ENCODE data around the gene ZNF268. TPM values are rescaled to one million over a fixed set of nuclear protein-coding genes. Genes with fewer than 3 reads are reported as not detected.

Gene ZNF268
- total and polyA plus RNA-seq, 2 of the 13 experiments (the other 11 are each of a cell fraction or from before 2014, with no cell fraction given): 7.6 to 31.3 TPM

DNA sequence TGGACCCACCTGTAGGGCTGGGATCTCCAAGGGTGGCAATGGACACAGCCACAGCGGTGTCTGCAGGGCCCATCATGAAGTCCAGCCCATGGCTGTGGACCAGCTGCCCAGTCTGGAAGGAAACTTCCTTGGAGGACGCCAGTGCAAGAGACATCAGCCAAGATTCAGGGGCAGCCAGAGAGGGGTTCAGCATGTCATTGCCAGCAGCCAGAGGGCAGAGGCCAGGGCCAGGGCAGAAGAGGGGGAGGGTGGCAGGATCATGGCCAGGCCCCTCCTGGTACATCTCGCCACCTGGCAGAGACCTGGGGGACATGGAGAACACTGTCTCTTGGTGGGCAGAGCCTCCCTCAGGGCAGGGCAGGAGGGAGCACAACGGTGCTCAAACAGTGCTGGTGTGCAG, 44.2 kb downstream of the ZNF268 start:
- DNase-seq (ENCODE audit: low spot score) (no peak), FAIRE-seq (no peak), ATAC-seq (no peak)
- BruUV-seq (replicated peaks): no TSS peak
- H3K27ac ChIP-seq (ENCODE audit: extremely low read length, insufficient read depth, low read length): no peak overlapping the region
- H4K20me1 ChIP-seq (ENCODE audit: insufficient read depth, low read length): no peaks in the 10 kb centered on the region
- CTCF ChIA-PET (ENCODE audit: low intra/inter-chr PET ratio, low total read pairs): no interaction called here
- no peaks in the 10 kb centered on the region for H3K79me2 ChIP-seq (ENCODE audit: insufficient read depth, low read length)
- H3K9me3 ChIP-seq (ENCODE audit: low read length): peaks cover 90% of the 10 kb centered on the region
- no peaks in the 10 kb centered on the region for H3K27me3 ChIP-seq (ENCODE audit: control insufficient read depth in 1 of 2, insufficient read depth in 2 of 2, low read length in 2 of 2)
- no peak overlapping the region for H3K9ac ChIP-seq (ENCODE audit: insufficient read depth, low read depth, low read length)
- no peak overlapping the region for H3K4me3 ChIP-seq (replicated peaks in 1 of 3; ENCODE audit: insufficient read depth in 1 of 3, low read depth in 2 of 3, low read length in 3 of 3)
- WGBS (ENCODE audit: low lambda C conversion rate): 0% methylated on average over 2 of the region's 4 CpGs
- intact Hi-C loops (cut with micrococcal nuclease; ENCODE audit: unreplicated experiment) (no loop called here), in situ Hi-C loops (cut with HindIII; ENCODE audit: extremely low pct_ligation_motif_present, low pct_unique_long_range_greater_than_20kb) (no loop called here)
- H2AFZ ChIP-seq (ENCODE audit: low read length): no peak overlapping the region
- no peak overlapping the region for H3K4me2 ChIP-seq (ENCODE audit: low read depth, low read length)
- POLR2A ChIA-PET: no interaction called here
- H3K36me3 ChIP-seq (replicated peaks in 1 of 2; ENCODE audit: control insufficient read depth in 1 of 2, insufficient read depth in 2 of 2, low read length in 2 of 2): no peaks in the 10 kb centered on the region
- H3K4me1 ChIP-seq (ENCODE audit: insufficient read depth, low read length): no peaks in the 10 kb centered on the region
- TF ChIP-seq MEF2D (CRISPR knock-in tag; IDR thresholded peaks at IDR 0.05) (no peak), ZNF335 (CRISPR knock-in tag; IDR thresholded peaks at IDR 0.05) (no peak), SMAD1 (CRISPR knock-in tag; IDR thresholded peaks at IDR 0.05; ENCODE audit: borderline replicate concordance, low read depth) (no peak), STAG1 (CRISPR knock-in tag; IDR thresholded peaks at IDR 0.05) (no peak), NR2F2 (IDR thresholded peaks at IDR 0.05; ENCODE audit: borderline replicate concordance, low read depth) (no peak), MLLT10 (CRISPR knock-in tag; IDR thresholded peaks at IDR 0.05) (no peak), NR2C2 (CRISPR knock-in tag; IDR thresholded peaks at IDR 0.05; ENCODE audit: borderline replicate concordance) (no peak), ERF (CRISPR knock-in tag; IDR thresholded peaks at IDR 0.05) (no peak), ZC3H13 (CRISPR knock-in tag; IDR thresholded peaks at IDR 0.05) (no peak), RORA (CRISPR knock-in tag; IDR thresholded peaks at IDR 0.05) (no peak), ZNF24 (IDR thresholded peaks at IDR 0.05) (no peak), HNRNPL (IDR thresholded peaks at IDR 0.05; ENCODE audit: low read depth, low read length) (no peak), SRF (IDR thresholded peaks at IDR 0.05; ENCODE audit: low read depth, low read length) (no peak)
- TF ChIP-seq, protein P1, sequence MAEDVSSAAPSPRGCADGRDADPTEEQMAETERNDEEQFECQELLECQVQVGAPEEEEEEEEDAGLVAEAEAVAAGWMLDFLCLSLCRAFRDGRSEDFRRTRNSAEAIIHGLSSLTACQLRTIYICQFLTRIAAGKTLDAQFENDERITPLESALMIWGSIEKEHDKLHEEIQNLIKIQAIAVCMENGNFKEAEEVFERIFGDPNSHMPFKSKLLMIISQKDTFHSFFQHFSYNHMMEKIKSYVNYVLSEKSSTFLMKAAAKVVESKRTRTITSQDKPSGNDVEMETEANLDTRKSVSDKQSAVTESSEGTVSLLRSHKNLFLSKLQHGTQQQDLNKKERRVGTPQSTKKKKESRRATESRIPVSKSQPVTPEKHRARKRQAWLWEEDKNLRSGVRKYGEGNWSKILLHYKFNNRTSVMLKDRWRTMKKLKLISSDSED (CRISPR knock-in tag; IDR thresholded peaks at IDR 0.05): no peak

All from HepG2 (cell line).